GM12801 (cell line): ENCODE results near the gene ADAMTS16.

ENCODE experiments used
- TF ChIP-seq, protein P1 (sequence below): IDR thresholded peaks from one replicate; pipeline ENCODE4 v1.5.1; 2011; ENCODE audit warnings: control low read depth; ENCODE audit not compliant: insufficient read length; ENCODE audit errors: extremely low read depth

The ADAMTS16 gene

DNA sequence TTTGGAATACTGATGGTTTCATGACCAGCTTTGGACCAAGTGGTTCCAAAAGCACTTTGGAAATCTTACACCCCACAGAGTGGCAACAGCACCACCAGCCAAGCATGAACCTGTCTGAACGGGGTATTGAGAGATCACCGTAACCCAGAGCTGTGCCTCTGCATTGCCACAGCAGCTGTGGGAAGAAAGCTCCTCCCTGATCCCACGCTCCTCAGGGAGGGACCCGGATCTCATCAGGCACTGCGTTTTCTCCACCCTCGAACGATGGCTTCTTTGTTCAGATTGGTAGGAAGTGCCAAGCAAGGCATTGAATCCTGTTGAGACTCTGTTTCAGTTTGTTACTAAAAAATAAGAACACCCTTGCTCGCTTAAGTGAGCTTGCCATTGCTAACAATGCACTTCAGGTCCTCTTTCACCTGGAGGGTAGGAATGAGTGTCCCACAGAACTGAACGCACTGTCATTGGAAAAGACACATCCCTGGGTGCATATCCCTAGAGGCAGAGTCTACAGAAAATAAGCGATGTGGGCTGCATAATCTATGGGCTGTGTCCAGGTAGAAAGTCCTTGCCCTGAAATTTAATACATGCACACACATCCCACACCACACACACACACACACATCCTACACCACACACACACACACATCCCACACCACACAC, 164.4 kb downstream of the ADAMTS16 start:
- TF ChIP-seq, protein P1, sequence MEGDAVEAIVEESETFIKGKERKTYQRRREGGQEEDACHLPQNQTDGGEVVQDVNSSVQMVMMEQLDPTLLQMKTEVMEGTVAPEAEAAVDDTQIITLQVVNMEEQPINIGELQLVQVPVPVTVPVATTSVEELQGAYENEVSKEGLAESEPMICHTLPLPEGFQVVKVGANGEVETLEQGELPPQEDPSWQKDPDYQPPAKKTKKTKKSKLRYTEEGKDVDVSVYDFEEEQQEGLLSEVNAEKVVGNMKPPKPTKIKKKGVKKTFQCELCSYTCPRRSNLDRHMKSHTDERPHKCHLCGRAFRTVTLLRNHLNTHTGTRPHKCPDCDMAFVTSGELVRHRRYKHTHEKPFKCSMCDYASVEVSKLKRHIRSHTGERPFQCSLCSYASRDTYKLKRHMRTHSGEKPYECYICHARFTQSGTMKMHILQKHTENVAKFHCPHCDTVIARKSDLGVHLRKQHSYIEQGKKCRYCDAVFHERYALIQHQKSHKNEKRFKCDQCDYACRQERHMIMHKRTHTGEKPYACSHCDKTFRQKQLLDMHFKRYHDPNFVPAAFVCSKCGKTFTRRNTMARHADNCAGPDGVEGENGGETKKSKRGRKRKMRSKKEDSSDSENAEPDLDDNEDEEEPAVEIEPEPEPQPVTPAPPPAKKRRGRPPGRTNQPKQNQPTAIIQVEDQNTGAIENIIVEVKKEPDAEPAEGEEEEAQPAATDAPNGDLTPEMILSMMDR, result no peak

DNA sequence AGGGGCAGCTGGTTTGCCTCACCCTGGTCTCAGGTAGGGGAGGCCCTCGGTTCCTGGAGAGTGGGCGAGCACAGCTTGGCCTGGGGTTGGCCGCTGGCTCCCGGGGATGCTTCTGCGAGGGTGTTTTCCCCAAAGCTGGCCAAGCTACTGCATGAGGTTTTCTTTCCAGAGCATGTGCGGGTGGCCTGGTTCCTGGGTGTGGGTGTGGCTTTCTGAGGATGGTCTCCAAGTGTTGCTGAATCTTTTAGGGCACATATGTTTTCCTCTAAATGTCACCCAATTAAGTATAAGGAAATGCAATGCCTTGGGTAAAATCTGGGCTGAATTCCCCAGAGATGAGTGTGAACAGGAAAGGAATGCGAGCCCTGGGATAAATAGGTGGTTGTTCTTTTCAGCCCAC, 166.6 kb downstream of the ADAMTS16 start:
- TF ChIP-seq, protein P1, result no peak

DNA sequence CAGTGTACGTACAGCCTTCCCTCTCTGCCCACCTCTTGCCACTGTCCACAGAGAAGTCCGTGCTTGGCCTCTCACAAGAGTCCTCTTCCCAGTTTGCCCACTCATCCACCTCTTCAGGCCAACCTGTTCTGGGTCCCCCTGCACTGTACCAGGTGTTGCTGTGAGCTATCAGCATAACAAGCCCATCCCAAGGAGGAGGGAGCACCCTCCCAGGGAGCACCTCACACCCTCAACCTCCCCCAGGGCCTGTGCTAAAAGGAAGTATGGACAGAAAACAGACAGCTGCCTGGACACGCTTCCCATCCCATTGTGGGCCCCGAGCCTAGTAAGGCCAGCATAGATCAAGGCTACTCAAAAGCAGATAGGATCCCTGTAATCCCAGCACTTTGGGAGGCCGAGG, 168.2 kb downstream of the ADAMTS16 start:
- TF ChIP-seq, protein P1, result no peak

DNA sequence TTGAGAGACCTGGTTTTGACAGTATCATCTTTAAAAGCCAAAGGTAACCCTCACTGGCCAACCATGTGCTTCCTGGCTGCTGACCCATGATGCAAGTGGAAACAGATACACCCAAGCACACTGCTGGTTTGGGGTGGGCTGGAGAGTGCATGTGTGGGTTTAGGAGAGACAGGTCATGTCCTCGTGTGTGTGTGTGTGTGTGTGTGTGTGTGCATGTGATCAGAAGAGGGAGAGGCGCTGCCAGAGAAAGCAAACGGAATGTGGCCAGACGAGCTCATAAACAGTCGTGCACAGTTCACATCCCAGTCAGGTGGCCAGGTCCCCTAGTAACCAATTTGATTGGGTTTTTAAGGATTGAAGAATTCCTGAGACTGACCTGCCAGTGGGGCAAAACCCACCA, 169.5 kb downstream of the ADAMTS16 start:
- TF ChIP-seq, protein P1, result no peak

DNA sequence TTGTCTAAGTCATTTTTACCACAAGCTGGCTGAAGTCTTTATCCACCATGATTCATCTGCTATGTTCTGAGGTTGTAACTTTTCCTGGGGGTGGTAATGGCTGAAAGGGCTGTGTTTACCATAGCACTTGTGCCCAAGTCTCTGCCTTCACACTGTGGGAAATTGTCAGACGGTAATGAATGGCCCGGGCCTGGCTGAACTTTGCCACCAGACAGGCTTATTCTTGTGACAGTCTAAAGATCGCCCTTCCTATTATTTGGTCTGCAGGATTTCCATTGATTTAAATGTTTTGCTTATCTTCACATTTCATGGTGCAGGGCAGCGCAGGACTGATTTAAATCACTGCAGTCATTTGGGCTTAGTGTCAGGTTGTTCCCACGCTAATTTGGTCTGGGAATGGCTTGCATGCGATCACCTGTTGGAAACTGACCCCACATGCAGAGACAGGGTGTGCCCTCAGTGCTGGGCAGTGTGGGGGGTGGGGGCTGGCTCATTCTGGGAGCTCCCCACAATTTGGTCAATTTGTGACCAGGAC, 173.0 kb downstream of the ADAMTS16 start:
- TF ChIP-seq, protein P1, result no peak

DNA sequence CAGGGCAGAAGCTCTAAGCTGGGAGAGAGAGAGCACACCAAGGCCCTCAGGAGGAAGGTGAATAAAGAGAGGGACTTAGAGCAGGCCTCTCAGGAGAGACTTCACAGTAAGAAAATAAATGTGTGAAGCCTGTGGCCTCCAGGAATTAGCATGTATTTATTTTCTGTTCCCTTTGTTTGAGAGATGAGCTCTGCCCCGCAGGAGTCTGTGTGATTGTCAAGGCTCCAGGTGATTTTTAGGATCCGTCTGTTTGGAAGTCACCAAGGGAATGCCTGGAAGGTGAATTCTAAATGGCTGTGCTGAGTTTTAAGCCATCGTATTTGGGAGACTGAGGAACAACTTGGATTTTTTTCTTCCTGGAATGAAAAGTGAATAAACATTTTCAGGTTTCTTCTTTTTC, 174.0 kb downstream of the ADAMTS16 start:
- TF ChIP-seq, protein P1, result no peak

DNA sequence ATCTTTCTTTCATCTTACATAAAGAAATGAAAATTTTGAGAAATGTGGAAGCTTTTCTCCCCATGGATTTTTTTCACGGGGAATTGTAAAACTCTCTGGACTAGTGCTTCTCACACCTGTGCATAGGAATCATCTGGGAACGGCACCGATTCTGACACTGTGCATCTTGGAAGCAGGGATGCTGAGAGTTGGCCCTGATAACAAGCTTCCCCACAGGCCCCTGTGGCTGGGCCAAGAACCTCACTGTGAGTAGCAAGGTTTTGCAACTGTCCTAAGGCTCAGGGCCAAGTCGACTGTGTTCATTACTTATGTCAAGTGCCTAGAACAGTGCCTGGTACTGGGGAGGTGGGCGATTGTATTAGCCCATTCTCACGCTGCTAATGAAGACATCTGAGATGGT, 174.5 kb downstream of the ADAMTS16 start:
- TF ChIP-seq, protein P1, result no peak
